Measurements from ENCODE around the gene KIAA1217.

Gene KIAA1217

DNA sequence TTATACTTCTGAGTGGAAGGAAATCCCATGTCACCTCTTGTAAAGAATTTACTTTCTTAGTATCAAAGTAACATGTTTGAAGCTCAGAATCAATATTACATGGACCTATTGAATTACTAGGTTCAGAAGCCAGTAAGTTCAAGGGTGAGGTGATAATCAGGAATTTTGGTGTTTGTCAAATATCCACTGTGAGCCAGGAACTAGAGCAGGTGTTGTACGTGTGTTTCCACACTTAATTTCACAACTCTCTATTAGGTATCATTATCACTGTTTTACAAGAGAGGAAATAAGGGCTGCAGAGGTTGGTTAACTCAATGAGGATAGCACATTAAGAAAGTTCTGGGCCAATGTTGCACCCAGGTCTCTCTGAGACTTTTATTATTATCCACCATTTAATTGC, 130.4 kb downstream of the KIAA1217 start:
- TF ChIP-seq, protein P1, sequence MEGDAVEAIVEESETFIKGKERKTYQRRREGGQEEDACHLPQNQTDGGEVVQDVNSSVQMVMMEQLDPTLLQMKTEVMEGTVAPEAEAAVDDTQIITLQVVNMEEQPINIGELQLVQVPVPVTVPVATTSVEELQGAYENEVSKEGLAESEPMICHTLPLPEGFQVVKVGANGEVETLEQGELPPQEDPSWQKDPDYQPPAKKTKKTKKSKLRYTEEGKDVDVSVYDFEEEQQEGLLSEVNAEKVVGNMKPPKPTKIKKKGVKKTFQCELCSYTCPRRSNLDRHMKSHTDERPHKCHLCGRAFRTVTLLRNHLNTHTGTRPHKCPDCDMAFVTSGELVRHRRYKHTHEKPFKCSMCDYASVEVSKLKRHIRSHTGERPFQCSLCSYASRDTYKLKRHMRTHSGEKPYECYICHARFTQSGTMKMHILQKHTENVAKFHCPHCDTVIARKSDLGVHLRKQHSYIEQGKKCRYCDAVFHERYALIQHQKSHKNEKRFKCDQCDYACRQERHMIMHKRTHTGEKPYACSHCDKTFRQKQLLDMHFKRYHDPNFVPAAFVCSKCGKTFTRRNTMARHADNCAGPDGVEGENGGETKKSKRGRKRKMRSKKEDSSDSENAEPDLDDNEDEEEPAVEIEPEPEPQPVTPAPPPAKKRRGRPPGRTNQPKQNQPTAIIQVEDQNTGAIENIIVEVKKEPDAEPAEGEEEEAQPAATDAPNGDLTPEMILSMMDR (conservative IDR thresholded peaks at IDR 0.05): no peak
- H3K27ac ChIP-seq: no peak overlapping the region

DNA sequence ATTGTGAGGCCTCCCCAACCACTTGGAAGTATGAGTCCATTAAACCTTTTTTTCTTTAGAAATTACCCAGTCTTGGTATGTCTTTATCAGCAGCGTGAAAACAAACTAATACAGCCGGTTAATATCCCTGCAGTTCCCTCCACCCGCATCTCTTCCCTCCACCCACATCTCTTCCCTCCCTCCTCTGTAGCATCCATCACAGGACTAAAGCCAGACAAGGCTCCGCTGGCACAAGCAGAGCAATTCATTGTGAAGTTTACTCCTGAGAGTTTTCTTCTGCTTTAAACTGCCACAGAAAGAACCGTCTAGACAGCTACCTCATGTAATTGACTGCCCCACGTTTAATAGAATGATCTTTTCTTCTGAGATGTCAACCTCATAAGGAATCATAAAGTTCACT, 131.5 kb downstream of the KIAA1217 start:
- TF ChIP-seq, protein P1 (conservative IDR thresholded peaks at IDR 0.05): no peak
- no peak overlapping the region for H3K27ac ChIP-seq

DNA sequence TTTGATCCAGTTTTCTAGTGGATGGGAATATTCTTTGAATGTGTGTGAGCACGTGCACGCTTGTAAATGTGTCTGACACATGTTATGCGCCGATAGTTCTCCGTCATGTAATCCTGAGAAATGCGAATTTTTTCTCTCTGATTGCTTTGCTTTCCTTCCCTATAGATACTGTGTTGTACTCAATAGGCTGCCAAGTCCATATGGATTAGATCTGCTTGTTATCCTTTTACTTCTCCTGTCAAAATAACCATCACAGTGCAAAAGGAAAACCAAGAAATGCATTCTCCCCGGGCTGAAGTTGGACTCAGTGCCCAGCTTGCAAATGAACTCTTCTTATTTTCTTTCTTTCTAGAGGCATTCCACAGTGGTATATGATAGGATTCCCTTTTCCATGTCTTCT, 131.9 kb downstream of the KIAA1217 start:
- TF ChIP-seq, protein P1 (conservative IDR thresholded peaks at IDR 0.05): no peak

DNA sequence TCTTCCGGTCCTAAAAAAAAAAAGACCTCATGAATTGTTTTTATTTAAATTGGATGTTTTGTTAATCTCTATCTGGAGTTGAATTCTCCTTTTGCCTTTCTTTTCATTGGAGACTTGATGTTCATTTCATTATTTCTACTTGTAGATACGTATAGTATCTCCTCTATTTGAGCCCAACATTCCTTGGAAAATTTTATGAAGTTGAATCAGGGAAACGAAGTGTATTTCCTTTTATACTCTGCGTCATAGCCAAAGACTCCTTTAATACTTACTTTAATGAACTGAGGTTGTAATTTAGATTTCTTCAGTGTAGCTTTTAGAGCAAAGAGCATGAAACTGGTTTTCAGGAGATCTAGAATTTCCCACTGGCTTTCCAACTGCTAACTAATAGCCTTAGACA, 132.4 kb downstream of the KIAA1217 start:
- no peak overlapping the region; the same call in 1 of the 2 replicates for H3K27ac ChIP-seq
- TF ChIP-seq, protein P1 (conservative IDR thresholded peaks at IDR 0.05): no peak

More for the DNA sequence above, 131.9 kb downstream of the KIAA1217 start:
- no peak overlapping the region for H3K27ac ChIP-seq

DNA sequence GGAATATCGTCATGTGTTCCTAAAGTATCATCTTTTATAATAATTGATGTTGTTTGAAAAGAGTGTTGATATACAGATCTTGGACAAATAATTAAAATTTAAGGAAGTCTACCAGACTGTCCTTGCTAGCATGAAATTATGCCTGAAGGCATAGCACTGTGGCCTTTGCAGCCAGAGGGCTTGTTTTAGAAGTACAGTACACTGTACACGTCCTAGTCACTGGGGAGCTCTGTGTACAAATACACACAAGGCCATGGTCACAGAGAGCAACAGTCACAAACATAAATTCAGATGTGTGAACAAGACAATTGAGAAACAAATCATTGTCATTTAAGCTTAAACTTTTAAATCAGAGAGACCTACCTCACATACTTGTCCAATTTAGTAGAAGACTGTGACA, 133.0 kb downstream of the KIAA1217 start:
- H3K27ac ChIP-seq: no peak overlapping the region; the same call in 1 of the 2 replicates
- TF ChIP-seq, protein P1 (conservative IDR thresholded peaks at IDR 0.05): no peak

DNA sequence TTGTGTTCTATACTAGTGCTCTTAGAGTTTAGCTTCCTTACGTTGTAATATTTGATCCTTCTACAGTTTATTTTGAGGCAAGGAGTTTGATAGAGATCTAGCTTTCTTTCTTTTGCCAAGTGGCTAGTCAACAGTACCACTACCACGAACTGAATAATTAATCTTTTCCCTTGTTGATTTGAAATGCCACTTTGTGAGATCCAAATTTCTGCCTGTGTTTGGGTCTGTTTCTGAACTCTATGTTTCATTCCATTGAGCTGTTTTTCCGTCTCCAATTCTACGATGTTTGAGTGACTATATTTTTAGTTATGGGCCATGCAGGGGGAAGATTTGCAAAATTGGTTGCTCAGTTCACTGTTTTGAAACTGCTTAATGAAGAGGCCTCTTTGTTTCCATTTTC, 134.7 kb downstream of the KIAA1217 start:
- TF ChIP-seq, protein P1 (conservative IDR thresholded peaks at IDR 0.05): no peak
- peak overlapping the region; percentile 29 for H3K27ac ChIP-seq

DNA sequence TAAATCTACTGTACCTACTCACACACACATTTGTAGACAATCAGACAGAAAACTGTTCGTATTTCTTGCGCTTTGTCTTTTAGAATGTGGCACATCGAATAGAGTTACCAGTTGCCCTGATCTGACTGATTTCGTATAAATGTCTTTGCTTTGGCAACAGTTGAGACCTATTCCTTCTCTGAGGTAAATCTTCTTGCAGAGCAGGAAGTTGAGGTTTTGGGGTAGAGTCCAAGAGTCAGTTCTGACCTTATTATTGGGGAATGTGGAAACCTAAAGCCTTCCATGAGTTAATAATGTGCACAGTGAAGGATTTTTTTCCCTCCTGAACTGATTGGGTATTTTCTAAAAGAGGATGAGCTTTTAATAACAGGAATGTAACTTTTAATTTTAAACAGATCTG, 135.3 kb downstream of the KIAA1217 start:
- peak overlapping the region; percentile 29 for H3K27ac ChIP-seq
- TF ChIP-seq, protein P1 (conservative IDR thresholded peaks at IDR 0.05): no peak

Data from VCaP (cell line).